Measurements from ENCODE around the gene CEMIP2. TPM values are rescaled to one million over a fixed set of nuclear protein-coding genes. Genes with fewer than 3 reads are reported as not detected.

Gene CEMIP2
- total and polyA plus RNA-seq, 10 of the 15 experiments (the other 5 are each of a cell fraction or from before 2014, with no cell fraction given): 0.50 to 19.2 (median 1.2) TPM

GRCh38 chr9:71740199-71740598, 28.1 kb downstream of the CEMIP2 start:
- Histone ChIP-seq H3K9me3 (replicated peaks; ENCODE audit: control insufficient read depth, insufficient read depth, low read length) (no peaks in the 10 kb centered on the region), H3K36me3 (ENCODE audit: control insufficient read depth in 2 of 2, insufficient read depth in 2 of 2, low read length in 1 of 2) (no peaks in the 10 kb centered on the region), H3K27me3 (replicated peaks in 1 of 2; ENCODE audit: control insufficient read depth in 2 of 2, insufficient read depth in 2 of 2, low read length in 1 of 2) (no peaks in the 10 kb centered on the region), H3K4me1 (ENCODE audit: control insufficient read depth, insufficient read depth, low read length) (no peaks in the 10 kb centered on the region), H3K9ac (ENCODE audit: control insufficient read depth, insufficient read depth, low read length) (no peak overlapping the region), H2AFZ (ENCODE audit: control insufficient read depth, low read depth, low read length) (no peak overlapping the region), H4K20me1 (ENCODE audit: control insufficient read depth, insufficient read depth) (no peaks in the 10 kb centered on the region), H3K79me2 (ENCODE audit: control insufficient read depth, insufficient read depth, low read length) (no peaks in the 10 kb centered on the region), H3K27ac (ENCODE audit: control insufficient read depth, insufficient read depth) (no peak overlapping the region), H3K4me3 (no peak overlapping the region), H3K4me2 (ENCODE audit: control insufficient read depth, insufficient read depth) (no peak overlapping the region)
- FAIRE-seq: no peak
- intact Hi-C loops (cut with micrococcal nuclease; ENCODE audit: unreplicated experiment) (no loop called here), in situ Hi-C loops (cut with MboI) (no loop called here)
- POLR2A ChIA-PET: no interaction called here
- CTCF ChIA-PET: interaction anchor here (0.7 to 1.1 kb wide), 2 partner anchors 24 to 59 kb away, joined by 3 read pairs; no protein-coding TSS in a partner anchor
- TF ChIP-seq ZBTB11 (CRISPR knock-in tag; IDR thresholded peaks at IDR 0.05): no peak
- TF ChIP-seq MLLT1 (IDR thresholded peaks at IDR 0.05): no peak
- TF ChIP-seq EZH2 (IDR thresholded peaks at IDR 0.05; ENCODE audit: borderline replicate concordance, control insufficient read depth, low read depth, low read length): no peak
- no peak for TF ChIP-seq RAD51 (IDR thresholded peaks at IDR 0.05)
- no peak for TF ChIP-seq ASH2L (IDR thresholded peaks at IDR 0.05; ENCODE audit: borderline replicate concordance, low read depth)
- TF ChIP-seq RELA (IDR thresholded peaks at IDR 0.05; ENCODE audit: borderline replicate concordance, partially characterized antibody): no peak
- no peak for TF ChIP-seq ZBED1 (IDR thresholded peaks at IDR 0.05; ENCODE audit: borderline replicate concordance)
- no peak for TF ChIP-seq STAT3 (IDR thresholded peaks at IDR 0.05; ENCODE audit: low read depth, low read length)
- TF ChIP-seq REST (IDR thresholded peaks at IDR 0.05; ENCODE audit: low read depth, low read length): no peak
- no peak for TF ChIP-seq HCFC1 (IDR thresholded peaks at IDR 0.05; ENCODE audit: low read length)
- DNase-seq (ENCODE audit: low read depth, low spot score): no peak
- SMC1A ChIA-PET (ENCODE audit: uncharacterized antibody, unreplicated experiment): no interaction called here
- RAD21 ChIA-PET (ENCODE audit: unreplicated experiment): no interaction called here
- WGBS (ENCODE audit: insufficient coverage, insufficient replicate concordance, low lambda C conversion rate, missing lambda C conversion rate): 61% methylated on average over 2 of the region's 2 CpGs
- no TSS peak for BruUV-seq (replicated peaks)
- no peak for ATAC-seq

All from GM12878 (cell line).